Stimulated activated CD4-positive, alpha-beta T cell treated with anti-CD3 and anti-CD28 coated beads, Interleukin-4, amount 100 ng/mL, for 4 hours (primary cell): Measurements from ENCODE around the gene IL1RL1.
A peak's percentile ranks its signal among the peaks of the same experiment; 100 is the strongest.

Experiments used
- DNase-seq, 2 experiments: peaks; one replicate each; pipeline ENCODE4 v3.0.0-alpha.2; 2020

Gene IL1RL1

DNA sequence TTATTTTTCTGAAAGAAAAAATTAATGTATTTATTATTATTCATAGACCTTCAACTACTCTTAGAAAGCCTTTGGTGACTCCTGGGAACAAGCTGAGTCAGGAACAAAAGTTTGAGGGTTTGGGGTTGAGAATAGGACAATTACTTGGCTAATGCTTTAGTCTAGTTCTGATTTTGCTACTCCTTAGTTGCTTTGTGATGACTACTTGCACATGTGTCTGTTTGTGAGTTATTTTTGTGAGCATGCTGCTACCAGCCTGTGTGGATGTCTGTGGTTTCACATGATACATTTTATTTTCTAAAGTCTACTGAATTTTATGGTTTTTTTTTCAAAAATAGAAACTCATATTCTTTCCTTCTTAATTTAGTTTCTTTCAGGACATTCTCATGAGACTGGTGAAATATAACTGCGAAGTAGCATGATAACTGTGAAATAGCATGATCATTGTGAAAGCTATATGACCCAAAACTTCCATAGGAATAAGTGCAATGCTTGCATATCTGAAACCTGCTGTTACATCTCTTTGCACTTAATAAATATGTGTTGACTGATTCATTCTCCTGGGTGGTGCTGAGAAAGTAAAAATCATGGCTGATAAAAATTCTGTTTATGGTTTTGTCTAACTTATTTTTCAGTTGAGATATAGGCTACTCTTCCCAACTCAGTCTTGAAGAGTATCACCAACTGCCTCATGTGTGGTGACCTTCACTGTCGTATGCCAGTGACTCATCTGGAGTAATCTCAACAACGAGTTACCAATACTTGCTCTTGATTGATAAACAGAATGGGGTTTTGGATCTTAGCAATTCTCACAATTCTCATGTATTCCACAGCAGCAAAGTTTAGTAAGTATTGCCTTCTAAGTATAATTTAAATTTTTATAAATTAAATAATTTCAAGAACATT is 26.4 kb downstream of the IL1RL1 start:
- DNase-seq, result no peak

DNA sequence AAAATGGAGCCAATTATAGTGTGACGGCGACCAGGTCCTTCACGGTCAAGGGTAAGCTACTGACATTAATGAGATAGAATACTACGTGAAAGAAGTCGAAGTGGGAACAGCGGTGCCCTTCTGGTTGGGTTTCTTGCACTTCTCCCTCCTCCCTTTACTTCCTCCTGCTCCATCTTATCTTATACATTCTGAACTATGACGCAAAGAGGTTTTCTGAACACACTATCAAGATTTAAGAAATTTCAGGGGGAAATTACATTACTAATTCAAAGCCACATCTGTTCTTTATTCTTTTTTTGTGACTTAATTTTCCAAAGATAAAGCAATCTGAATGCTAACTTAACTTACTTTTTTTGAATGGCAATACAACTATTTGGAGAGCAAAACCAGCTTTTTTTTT is 29.4 kb downstream of the IL1RL1 start:
- DNase-seq, result no peak

DNA sequence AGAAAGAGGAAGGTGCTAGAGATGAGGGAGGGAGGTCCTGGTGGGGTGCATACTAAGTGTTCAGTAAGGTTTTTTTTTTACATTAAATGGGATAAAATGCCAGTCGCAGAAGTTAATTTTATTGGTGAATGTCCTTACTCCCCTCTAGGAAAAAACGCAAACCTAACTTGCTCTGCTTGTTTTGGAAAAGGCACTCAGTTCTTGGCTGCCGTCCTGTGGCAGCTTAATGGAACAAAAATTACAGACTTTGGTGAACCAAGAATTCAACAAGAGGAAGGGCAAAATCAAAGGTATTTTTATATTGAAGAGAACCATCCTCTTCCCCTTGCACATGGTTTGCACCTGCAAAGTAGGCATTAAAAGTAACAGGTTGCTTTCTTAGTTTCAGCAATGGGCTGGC is 31.5 kb downstream of the IL1RL1 start:
- no peak for DNase-seq

DNA sequence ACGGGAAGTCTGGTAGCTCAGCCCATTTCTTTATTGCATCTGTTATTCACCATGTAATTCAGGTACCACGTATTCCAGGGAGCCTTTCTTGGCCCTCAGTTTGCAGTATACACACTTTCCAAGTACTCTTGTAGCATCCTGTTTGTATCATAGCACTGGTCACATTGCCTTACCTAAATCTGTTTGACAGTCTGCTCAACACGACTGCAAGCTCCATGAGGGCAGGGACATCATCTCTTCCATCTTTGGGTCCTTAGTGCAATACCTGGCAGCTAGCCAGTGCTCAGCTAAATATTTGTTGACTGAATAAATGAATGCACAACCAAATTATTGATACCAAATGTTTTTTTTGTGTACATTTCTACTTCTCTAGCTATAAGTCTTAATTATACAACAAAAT is 33.0 kb downstream of the IL1RL1 start:
- no peak for DNase-seq

DNA sequence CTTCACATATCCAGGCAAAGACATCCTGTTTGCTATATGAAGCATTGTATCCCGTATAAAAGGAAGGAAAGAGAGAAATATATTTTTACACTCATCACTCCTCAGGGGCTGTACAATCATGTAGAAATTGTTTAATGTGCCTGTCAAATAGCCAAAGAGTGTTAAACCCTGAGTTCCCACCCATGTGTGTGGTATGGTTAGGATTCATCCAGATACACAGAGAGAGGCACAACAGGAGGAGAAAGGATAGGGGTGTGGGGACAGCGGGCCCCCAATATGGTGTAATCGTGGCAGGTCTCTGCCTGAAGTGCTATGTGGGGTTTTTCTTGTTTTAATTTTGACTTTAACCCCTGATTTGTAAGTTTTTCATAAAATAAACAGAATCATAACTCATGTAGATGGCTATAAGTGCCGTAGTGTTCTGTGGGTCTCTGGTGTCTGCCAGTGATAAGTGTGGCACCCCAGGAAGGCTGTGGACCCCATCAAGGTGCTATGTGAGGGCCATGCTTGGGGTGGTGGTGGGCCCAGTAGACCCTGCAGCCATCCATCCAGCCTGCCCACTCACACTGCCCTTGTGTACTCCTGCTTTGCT is 34.1 kb downstream of the IL1RL1 start:
- DNase-seq, result no peak

DNA sequence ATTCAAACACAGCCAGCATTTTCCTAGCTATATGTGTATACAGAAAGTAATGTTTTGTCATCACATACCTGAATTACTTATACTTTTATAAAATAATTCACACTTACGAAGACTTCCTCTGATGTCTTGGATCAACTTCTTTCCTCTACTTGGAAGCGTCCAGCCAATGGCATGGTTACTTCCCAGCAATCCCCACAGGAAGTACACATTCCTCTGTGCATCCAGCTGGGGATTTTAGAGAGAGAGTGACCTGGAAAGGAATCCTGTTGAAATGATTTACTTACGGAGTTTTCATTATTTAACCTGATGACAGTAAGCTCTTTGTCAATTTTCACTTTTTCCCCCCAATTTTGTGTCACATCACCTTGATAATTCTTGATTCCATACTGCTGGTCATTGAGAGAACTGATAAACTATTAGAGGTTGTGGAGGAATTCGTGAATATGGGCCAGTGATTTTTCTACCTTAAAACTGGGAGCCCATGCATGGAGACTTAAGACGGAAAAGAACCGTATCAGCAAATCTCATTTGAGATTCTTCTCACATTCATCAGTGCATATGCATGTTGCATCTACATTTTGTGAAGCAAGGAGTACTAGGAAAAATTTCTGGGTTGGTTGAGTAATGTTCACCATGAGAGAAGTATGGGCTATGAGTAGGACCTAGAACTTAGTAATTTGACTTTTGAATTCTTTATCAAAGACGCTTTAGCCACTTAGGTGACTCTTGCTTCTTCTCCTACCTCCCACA is 35.2 kb downstream of the IL1RL1 start:
- no peak for DNase-seq

DNA sequence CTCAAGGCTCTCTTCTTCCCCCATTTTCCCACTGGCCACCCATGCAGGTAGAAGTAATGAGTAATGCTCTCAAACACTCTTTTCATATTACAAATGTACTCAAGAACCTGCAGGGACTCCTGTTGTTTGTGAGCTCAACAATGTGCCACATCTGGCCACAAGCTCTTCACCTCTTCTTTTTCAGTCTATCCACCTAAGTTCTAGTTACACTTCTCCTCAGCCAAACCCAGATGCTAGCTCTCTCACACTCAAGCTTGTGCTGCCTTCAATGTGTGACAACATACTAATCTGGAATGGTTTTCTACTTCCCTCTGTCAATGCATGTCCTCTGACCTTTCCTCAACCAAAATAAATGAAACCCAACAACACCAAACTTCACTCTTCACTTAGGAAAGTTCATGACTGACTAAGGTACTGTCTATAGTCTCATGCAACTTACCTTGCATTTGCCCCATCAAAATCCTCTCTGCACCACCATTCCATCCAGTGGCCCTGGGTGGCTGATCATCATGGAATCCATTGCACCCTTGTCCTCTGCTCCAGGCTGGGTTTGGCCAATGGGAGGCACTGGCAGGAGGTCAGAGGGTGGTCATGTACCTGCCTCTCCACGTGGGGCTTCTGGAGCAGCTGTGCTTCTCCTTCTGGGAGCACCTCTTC is 38.9 kb downstream of the IL1RL1 start:
- DNase-seq, result no peak

DNA sequence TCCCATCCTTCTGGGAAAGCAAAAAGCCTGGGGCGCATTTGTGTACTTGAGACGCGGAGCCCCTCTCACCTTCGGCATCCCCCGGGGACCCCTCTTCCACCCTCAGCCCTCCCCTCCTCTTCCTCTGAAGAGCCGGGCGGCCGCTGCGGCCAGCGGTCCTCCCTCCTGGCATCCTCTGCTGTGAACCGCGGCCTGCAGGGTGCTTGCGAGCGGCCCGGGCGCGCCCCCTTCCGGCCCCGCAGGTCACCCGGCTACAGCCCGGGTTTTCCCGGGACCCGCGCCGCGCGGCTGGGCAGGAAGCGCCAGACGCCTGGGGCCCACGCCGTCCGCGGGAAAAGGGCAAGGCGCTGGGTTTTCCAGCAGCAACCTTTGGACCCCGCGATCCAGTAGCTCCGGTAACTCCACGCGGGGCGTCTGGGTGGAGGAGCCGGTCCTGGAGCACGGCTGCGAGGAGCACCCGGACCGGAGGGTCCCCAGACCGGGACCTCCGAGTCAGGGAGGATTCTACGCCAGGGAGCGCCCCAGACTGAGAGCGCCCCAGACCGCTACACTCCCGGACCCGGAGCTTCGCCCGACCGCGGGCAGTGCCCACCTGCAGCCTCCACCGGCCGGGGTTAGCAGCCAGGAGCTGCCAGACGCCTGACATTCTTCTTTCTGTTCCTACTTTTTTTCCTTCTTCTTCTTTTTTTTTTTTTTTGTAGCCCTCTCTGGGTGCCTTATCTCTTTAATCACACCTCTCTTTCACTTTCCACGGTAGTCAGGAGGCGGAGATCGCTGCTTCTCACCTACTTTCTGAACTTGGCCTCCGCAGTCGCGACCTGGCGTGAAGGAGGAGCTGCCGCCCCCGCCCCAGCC is 44.4 kb downstream of the IL1RL1 start, which contains the start of gene IL18R1:
TSS of gene IL18R1 (plus strand) at position 271 of the 855 bp plus-strand sequence. CDS start 6,865 bp downstream, outside the sequence.
- peak; percentile 71 to 77 for DNase-seq

DNA sequence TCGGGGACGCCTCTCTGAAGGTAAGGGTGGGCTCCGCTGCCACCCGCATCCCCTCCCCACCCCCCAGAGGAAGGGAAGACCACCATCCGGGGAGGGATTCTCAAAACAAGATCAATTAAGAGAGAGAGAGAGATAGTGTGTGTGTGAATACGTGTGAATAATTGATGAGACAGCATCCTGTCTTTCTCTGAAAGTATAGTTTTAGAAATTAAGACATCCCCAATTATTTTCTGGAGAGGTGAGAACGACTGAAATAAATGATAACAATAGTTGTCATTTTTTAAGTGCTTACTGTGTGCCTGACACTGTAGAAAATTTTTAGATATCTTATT is 45.0 kb downstream of the IL1RL1 start:
- no peak for DNase-seq

DNA sequence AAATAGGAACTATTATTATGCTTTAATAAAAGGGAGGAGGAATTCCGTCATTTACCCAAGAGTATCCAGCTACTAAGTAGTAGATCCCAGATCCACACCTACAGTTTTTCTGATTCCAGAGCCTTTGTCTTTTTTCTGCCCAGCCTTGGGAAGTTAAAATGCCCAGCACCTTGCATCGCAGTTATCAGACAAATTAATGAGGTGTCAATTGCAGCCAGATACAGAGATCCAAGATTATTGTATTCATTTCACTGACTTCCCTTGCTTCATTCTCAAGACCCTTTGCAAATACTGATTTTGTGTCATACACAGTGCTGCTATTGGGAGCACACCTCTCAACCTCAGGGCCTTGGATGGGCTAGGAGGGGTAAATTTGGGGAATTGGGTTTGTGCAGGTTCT is 45.4 kb downstream of the IL1RL1 start:
- DNase-seq, result no peak

DNA sequence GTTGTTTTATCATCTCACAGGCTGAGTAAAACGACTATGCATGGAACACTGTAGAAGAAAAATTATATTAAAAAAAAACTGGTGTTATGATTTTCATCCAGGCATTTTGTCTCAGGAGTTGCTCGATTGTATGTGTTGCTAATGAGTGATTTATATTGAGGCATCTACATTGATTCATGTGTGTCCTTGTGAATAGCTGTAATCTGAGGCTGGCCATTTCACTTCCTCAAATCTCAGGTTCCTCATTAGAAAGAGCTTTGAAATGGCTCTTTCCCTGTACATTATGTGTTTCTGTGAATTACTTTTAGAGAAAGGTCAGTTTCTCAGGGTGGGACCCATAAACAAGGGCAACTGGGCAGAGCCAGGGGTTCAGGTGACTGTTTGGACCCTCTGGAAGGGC is 46.6 kb downstream of the IL1RL1 start:
- no peak for DNase-seq

DNA sequence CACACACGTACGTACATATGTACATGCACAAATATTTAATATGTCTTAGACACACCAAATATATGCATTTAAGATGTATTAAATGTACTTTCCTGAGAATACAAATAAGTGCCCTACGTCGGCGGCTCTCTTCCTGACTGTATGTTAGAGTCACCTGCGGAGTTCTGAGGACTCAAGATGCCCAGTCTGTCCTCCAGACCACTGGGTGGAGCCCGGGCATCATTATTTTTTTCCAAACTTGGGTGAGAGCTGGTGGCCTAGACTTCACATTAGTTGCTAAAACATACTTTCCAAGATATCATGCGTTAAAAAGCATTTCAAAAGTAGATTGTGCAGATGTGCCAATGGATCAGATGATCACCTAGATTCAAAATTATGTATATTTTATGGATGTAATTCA is 47.1 kb downstream of the IL1RL1 start:
- no peak for DNase-seq

DNA sequence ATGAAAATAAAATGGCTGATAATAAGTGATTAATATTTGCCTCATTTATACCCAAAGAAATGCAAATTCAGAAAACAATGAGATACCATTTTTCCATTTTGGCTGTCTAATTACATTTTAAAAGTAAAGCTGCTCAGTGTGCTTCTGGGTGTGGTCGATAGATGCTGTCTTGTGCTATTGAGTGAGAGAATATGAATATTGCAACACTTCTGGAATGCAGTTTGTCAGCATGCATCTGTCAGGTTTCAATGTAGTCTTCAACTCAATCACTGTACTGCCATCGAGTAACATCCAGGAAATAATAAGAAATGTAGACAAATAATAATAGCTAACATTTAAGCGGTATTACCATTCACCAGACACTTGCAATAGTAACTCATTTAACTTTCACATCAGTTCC is 48.2 kb downstream of the IL1RL1 start:
- DNase-seq, result no peak

DNA sequence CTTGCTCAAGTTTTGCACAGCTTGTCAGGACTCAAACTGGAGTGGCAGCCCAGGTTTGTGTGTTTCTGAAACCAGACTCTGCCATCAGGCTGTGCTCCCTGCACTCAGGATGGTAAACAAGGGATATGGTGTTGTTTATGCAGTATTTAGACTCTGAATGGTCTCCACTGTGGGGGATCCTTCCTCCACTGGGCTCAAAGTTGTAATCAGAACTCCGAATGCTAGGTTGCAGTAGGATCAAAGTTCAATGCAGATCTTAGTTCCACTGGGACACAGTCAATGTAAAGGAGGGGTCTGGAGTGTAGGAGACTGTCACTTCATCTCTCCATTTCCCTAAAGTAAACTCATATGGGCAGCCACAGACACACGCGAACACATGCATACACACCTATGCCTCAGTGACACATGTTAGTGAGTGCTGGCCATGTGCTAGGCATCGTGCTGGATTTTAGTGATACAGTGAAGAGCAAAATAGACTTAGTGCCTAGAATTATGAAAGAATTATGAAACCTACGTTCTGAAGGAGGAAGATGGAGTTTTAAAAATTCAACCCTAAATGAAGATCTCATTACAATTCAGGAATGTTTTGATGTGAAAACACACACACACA is 50.4 kb downstream of the IL1RL1 start:
- DNase-seq, result no peak

DNA sequence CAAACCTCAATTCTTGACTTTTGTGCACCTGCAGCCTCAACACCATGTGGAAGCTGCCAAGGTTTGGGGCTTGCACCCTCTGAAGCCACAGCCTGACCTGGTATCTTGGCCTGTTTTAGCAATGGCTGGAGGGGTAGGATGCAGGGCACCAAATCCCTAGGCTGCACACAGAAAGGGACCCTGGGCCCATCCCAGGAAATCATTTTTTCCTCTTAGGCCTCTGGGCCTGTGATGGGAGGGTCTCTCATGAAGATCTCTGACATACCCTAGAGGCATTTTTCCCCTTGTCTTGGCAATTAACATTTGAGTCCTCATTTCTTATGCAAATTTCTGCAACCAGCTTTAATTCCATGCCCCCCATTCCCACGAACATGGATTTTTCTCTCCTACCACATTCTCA is 54.4 kb downstream of the IL1RL1 start:
- DNase-seq, result no peak

DNA sequence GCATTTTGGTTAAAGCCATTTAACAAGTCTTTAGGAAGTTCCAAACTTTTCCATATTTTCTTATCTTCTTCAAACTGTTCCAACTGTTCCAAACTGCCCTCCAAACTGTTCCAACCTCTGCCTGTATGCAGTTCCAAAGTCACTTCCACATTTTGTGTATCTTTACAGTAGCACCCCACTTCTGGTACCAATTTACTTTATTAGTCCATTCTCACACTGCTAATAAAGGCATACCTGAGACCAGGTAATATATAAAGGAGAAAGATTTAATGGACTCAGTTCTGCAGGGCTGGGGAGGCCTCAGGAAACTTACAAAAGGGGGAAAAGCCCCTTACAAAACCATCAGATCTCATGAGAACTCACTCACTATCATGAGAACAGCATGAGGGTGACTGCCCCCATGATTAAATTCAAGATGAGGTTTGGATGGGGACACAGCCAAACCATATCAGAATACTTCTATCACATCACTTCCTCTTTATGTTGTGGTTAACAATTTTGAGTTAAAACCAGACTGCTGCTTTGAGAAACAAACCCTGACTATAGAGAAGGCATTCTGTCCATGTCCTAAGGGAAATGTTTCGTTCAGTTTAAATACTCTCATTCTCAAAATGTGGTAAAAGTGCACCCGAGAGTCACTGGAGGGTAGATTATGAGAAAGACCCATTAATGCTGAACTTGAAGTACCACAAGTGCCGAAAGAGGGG is 55.2 kb downstream of the IL1RL1 start:
- no peak for DNase-seq

DNA sequence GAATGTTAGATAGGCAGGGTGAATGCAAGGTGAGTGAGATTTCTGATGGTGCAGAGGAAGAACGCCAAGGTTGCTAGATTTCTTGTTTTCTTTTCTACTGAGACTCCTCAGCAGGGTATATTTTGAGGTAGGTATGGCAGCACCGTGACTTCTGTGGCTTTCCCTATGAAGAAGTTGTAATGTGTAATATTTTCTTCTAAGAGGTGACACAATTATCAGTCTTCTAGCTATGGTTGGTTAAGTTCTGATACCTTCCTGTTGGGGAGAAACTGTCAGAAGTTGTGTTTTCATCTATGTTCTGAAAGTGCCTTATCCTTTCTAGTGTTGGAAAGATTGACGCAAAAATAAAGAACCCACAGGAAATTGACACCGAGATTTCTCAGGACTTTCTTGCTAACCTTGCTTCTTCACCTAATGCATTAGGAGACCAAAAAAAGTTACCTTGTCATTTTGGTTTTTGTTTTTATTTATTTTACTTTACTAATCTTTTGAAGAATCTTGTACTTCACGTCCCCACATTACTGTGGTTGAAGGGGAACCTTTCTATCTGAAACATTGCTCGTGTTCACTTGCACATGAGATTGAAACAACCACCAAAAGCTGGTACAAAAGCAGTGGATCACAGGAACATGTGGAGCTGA is 56.1 kb downstream of the IL1RL1 start:
- peak in 1 of 2 experiments; percentile 15 for DNase-seq

DNA sequence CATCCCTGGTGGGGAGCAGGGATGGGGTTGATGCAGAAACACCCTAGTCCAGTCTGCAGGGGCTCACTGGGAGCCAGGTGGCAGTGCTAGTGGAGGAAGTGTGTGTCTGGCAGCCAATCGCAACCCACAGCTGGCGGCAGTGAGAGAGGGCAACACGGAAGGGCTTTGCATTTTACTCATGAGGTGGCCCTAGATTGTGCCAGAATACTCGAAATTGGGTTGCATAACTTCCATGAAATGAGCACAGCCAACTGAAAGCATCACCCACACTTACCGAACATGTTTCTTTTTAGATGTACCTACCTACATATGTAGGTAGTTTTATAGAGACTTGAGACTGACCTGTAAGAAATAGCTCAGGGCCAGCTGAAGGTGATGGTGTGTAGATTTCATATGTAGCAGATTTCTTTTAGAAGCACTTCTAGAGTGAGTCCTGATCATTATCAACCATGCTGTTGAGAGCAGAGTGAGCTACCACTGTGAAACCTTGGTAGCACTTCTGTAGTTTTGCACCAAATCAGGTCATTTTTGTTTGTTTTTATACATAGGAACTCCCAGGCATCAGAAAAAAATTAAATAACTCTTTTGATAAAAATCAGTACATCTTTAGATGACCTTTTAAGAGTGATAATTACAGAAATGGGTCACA is 57.2 kb downstream of the IL1RL1 start:
- DNase-seq, result no peak

DNA sequence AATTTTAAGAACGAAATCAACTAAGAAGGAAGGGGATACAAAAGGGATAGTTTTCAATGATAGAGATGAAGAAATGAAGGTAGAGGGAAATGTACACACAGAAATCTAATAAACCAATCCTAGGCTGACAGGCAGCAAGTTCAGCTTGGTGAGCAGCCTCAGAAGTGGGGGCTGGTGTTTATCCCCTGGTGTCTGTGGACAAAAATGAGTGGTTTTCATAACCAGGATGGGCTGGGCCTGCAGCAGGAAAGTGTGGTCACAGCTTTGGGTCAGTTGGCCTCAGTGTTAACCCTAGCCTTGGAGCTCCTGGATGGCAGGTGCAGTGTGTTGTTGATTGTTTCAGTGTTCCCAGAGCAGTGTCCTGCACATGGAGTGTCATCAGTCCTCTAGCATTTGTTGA is 58.5 kb downstream of the IL1RL1 start:
- DNase-seq, result no peak

DNA sequence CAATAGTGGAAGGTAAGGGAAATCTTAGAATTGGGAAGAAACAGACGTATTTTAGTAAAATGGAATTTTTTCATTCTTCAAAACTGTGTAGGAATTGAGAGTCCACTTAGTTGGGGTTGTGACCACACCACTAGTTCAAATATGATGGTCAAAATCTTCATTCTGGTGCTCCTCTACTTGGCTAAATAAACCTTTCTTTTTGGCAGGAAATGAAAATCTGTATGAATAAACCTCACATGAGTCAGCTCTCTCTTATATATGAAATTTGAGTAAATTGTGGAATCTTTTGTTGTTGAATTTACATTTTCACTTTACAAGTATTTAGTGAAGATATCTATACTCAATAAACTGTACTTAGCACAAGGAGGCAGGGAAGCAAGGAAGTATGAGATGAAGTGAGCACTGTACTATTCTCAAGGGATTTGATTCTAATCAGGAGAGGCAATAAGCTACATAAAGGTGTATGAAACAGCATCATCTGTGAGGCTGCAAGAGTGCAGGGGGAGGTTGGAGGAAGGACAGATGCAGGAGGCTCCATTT is 64.8 kb downstream of the IL1RL1 start:
- no peak for DNase-seq
